ENCODE data around the gene PARVA.

Gene PARVA

DNA sequence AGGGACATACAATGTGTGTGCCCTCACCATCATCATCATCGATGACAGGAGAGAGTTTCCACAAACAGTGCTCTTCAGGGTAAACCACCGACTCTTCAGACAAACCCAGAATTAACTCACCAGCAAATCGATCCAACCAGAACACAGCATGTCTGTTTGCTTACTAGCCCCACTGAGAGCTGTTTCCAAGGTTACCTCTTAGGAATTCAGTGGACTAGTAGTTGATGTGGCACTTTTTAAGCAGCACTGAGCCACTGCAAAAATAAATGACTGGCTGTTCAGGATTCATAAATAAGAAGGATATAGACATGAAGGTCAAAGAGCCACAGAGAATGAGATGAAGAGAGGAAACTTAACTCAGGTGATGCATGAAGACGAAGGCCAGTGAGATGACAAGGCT, 83.1 kb downstream of the PARVA start:
- no peak for DNase-seq

DNA sequence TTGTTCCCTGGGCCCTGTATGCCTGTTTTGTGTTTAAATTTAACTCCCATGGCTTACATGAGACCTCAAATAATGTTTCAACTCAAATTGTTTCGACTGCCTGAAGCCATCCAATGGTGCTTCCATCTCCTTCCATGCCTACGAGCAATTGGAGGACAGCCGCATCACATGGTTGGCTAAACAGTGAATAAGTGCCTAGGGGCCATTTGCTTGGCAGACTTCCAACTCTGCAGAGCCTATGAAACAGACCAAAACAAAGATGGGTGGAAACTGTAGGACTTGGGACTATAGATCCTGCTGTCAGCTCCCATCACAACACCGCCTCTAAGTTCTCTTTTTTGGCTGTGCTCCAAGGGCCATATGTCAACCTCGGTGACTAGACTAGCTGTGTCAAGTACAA, 84.1 kb downstream of the PARVA start:
- DNase-seq, result no peak

DNA sequence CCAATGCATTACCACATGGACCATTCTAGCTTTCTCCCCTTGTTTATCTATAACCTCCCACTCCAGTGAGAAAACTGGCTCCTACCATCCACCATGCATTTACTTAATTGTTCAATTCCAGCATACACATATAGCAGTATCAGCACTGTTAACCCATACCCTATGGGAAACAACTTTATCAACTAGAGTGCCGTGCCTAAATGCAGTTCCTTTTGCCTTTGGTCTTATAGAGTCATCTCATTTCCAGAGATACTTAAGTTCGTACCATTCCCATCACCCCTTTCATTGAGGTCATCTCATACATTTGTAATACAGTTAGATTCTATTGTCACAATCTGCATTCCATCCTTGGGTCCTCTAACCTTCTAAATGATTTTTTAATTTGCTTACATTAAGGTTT, 86.9 kb downstream of the PARVA start:
- DNase-seq, result no peak

DNA sequence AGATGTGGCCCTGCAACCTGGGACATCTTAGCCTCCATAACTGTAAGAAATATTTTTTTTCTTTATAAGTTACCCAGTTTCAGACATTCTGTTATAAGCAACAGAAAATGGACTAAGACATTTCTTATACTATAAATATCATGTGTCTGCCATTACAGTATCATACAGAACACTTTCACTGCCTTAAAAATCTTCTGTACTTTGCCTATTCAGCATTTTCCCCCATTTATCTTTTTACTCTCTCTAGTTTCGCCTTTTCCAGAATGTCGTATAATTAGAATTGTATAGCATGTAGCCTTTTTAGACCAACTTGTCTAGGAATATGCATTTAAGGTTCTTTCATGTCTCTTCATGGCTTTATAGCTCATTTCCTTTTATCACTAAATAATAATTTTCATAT, 88.0 kb downstream of the PARVA start:
- DNase-seq, result no peak

DNA sequence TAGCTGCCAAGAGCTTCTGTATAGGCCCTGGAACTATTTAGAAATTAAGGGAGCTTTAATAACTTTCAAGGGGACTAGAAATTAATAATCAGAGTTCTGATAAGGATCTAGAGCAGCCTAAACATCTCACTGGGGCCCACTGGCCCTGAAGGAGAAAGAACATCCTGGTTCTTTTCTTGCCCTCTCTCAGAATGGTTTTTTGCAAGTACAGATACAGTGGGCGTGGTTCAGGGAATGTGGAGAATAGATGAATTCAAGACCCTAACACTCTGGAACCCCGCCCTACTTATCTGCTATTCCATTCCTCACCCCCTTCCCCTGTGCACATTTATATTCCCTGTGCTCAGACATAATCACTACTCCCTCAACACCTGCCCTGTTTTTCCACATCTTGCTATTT, 90.2 kb downstream of the PARVA start:
- no peak for DNase-seq

DNA sequence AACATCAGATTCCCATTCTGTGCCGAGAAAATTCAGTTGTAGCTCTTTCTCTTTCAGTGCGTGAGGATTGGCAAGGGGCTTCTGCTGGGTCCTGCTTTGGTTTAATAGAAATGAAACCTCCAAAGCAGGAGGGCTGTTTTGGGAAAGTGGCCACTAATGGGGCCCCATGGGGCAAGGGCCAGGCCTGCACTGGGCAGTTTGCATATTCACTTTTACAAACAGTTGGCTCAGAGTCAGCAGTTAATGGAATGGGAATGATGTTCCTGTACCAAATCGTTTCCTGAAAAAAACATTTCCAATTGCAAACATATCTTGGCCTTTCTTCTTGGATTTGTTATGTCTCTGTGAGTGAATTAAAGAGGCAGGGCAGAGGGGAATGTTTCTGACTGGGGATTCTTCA, 92.1 kb downstream of the PARVA start:
- no peak for DNase-seq

DNA sequence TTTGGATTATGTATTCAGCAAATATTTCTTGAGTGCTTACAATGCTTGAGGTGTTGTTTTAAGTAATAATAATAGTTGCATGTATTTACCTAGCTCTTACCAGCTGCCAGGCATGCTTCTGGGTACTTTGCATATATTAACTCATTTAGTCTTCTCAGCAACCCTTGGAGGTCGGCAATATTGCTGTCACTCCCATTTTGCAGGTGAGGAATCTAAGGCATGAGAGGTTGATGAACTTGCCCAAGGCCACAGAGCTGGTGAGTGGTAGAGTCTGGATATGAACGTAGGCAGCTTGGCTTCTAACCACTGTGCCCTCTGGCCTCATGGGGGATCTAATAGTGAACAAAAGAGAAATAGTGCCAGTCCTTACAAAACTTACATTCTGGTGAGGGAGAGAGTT, 92.9 kb downstream of the PARVA start:
- no peak for DNase-seq

DNA sequence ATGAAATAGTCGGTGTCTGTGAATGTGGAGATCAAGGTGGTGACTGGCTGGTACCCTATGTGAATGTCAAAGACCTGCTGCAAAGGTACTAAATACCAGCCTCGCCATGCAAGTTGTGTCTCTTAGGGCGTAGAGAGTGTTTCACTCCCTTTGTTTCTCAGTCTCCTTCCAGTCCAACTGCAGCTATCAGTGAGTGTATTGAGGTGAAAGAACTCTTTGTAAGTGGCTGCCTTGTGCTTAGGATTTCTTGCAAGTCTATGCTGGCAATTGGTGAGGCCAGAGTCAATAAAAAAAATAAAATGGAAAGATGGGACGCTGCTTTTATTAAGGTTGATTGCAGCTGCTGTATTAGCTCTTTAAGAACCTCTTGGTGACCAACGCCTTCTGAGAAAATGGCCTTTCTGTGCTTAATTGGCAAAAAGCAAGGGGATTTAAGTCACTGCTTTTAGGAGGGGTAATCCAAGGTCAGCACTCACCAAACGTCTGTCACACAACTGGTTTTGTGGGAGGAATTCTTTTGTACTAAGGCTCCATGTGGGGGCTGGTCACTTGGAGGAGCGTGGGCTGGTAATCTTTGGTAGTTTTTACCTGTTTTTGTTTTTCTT, 95.1 kb downstream of the PARVA start:
- no peak for DNase-seq

DNA sequence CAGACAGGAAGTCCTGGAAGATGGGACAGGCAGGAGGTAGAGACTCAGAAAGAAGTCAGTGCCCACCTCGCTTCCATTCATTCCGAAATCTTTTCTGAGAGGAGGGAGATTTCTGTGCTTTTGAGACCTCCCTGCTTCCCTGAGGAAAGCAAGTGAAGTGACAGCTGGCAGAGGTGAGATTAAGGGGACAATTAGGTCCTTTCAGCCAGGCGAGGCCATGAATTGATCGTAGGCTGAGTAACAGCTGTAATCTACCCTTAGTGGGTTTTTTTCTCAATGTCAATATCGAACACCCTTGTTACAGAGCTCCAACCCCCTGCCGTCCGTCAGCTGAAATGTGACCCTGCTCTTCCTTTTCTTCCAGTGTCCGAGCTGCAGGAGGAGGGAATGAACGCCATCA, 96.0 kb downstream of the PARVA start:
- DNase-seq, result no peak

DNA sequence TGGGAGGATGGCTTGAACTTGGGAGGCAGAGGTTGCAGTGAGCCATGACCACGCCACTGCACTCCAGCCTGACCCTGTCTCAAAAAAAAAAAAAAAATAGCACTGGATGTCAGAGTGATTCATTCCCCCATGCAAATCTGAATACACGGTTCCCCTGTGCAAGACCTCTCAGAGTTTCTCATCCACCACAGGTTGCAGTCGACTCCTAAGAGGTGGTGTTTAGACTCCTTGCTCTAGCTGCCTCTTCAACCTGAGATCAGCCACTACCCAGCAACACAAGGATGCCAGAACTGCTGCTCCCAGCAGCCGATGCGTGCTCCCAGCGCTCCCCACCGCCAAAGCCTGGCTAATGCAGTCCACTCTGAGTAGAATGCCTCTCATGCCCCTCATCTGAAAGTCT, 97.5 kb downstream of the PARVA start:
- DNase-seq, result no peak

DNA sequence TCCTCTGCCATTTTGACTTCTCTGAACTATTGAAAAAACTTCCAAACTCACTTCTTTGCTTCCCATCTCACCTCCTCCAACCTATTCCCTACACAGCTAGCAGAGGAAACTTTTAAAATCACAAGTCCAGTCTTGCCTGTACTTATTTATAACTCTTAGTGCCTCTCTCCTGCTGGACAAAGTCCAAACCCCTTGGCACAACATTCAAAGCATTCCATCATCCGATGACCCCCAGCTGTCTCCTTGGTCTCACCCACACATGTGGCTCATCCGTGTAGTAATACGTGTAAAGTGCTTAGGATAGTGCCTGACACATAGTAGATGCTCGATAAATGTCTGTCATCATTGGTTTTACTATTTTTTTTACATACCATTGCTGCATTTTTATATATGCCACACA, 101.4 kb downstream of the PARVA start:
- DNase-seq, result no peak

DNA sequence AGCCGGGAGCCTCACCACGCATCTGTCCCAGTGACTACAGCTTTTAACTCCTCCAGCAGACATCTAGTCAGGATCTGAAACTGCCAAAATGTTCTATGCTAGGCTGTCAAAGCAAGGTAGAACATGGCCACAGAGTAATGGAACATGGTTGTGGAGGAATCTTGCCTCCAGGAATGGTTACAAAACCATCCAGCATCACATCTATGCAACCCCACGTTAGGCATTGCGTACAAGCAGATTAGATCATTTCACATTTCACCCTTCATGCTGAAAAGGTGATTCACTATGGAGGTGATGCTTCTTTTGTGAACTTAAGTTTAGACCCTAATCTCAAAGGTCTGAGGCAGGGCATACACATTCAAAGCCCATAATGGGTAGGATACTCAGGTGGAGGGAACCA, 103.0 kb downstream of the PARVA start:
- no peak for DNase-seq

DNA sequence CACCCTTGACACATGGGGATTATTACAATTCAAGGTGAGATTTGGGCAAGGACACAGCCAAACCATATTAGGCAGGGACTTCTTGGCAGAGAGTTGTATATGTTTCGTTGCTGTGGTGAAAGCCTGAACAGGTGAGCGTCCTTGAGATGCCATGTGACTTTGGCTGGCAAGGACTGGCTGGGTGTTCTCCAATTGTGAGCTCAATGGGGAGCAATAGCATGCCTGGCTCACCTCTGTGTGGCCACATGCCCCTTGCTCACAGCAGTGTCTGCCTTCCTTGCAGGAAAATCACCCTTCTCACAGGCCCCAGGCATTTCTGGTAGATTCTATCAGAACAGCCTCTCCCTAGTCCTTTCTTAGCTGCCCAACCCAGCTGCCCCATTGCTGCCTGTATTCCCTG, 105.5 kb downstream of the PARVA start:
- no peak for DNase-seq

DNA sequence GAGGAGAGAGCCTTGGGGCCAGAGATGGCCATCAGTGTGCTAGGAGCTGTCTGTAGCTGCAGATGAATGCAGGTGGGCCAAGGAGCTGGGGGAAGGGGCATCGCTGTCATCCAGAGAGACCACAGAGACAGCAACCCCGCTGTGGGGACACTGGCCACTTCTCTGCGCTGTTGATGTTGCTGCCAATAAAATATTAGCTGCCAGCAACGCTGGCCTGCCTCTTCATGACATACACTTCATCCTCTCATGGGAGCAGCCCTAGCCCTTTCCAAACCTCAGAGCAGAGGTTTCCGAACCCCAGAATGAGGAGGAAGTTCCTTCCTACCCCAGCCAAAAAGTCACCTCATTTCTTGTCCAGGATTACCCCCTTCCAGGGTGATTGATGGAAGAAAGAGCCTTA, 106.2 kb downstream of the PARVA start:
- DNase-seq, result no peak

DNA sequence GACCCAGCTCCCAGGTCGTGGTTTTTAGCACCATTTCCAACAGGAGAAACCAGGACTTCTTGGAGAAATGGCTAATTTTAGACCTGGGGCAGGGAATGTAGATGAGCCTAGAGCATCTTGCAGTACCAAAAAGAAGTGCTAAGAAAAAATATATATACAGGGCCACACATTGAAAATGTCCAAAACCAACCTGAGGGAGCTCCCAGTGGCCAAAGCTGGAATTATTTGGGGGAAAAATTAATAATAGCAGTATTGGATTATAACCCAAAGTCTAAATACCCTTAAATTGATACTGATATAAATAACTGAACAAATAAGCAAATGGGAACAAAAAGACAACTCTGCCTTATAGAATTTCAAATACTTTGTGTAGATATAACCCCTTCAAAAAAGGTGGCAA, 108.0 kb downstream of the PARVA start:
- no peak for DNase-seq

DNA sequence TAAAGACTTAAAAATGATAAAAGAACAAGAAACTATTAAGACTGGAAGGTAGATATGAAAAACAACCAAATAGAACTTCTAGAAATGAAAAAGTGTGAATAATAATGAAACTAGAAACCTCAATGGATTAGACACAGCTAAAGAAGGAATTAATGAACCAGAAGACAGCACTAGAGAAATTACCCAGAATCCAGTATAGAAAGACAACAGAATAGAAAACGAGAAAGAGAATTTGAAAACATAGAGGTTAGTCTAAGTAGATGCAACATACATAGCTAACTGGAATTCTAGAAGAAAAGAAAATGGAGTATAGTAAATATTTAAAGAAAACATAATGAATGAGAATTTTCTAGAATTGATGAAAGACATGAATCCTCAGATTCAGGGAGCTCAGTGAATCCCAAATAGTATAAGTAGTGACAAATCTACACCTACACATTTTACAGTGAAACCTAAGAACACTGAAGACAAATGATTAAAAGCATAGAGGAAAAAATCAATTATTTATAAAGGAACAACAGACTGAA, 111.9 kb downstream of the PARVA start:
- no peak for DNase-seq

DNA sequence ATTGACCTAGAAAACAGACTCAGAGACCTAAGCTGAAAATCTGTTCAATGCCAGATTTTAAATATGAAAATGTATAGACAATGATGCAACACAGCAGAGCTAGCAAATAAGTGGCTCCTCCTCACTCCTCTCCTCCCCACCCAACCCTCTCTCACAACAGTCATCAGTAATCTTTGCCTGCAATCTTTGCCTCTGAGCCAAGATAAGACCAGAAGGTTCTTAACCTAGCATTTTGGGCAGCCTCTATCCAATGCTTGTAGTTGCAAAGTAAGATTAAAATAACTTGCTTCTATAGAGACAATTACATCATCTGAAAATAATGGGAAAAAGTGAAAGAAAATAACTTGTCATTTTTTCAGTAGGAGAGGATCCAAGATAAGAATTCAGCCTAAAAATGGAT, 117.3 kb downstream of the PARVA start:
- DNase-seq, result no peak

DNA sequence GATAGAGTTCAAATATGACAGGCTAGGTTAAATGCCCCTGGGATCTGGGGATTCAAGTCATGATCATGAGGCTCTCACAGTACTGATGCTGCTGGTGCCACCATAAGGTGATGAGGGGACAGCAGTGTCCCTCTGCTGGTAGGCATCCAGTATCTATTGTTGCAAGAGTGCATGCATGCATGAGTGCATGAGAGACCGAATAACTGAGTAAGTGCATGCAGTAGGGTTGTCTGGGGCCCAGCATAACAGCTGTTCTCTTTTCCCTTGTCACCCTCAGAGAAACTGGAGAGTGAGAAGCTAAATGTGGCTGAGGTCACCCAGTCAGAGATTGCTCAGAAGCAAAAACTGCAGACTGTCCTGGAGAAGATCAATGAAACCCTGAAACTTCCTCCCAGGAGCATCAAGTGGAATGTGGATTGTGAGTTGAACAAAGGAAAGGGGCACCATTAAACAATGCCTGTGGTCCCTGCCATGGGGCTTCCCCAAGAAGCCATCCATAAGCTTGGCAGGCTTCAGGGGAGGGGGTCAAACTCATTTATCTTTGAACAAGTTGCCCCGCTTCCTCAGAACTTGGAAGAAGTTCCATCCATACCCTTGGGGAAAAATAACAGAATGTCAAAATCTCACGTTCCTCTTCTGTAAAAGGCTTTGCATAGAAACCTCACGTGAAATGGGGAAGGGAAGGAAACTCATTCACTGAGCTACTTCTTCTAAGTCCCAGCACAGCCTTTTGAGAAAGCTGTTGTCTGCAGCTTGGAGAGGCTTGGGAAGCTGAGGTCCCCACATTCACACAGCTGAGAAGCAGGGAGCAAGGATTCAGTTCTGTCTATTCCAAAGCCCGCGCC, 119.0 kb downstream of the PARVA start:
- DNase-seq, result no peak

DNA sequence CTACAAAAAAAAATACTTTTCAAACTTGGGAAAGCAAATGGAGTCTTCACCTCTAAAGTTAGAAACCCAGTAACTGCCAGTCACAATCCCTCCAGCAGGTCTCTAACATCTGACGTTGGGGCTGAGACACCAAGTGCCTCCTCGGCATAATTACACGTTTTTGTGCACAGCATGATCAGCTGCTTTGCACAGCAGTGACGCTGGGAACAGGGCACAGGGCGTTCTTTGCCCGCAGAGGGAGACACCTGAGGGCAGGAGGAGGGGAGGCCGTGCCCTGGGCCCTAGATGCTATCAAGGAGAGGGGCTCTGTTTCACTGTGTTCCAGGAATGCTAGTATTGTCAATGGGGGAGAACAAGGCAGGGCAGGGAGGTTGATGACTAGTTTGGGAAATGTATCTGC, 120.1 kb downstream of the PARVA start:
- DNase-seq, result no peak

DNA sequence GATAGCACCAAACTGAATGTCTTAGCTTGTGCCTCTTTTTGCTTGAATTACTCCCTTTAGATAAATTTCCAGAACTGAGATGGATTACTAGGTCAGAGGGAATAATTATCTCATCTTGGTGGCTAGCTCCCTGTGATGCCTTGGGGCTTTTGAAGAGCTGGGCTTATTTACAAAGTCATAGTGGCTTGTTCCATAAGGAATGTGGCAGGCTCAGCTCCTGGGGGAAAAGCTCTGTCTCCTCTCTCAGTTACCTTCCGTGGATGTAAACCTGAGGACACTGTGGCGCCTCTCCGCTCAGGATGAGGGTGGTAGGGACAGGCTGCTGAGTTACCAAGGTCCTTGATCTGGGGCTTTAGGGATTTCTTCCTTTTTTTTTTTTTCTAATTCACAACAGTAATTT, 121.7 kb downstream of the PARVA start:
- DNase-seq, result no peak

DNA sequence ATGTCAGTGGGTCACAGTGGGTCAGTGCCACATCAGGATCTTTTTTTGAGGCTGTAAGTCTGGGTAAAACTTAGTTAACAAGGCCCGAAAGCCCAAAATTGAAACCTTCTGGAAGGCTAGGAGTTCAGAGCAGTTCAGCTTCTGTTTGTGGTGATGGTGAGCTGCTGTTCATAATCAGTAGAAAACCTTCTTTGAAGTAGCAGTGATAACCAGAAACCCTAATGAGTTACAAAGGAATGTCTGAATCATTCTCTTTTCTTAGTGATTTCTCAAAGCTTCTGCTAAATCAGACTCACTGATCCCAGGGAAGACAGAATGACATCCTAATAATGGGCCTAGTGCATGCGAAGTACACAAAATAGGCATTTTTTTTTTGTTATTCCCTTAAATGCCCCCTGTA, 124.7 kb downstream of the PARVA start:
- no peak for DNase-seq

DNA sequence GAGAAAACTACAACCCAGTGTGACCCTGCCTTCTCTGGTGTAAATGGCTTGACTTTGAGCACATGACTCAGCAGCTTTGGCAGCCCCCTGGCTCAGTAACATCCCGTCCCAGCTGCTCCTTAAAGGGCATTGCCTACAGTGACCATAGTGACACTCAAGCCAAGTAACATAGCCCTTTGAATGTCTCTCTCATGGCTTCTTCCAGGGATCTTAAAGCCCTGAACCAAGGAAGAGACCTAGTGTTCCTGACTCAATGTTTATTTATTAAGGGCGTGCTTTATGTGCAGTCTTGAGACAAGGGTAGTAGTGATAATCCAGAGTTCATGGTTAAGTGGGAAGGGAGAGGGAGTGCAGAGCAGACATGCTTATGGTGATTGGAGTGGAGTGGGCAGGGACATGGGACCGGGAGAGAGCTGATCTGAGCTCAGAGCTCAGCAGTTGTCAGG, 125.7 kb downstream of the PARVA start:
- DNase-seq, result no peak

DNA sequence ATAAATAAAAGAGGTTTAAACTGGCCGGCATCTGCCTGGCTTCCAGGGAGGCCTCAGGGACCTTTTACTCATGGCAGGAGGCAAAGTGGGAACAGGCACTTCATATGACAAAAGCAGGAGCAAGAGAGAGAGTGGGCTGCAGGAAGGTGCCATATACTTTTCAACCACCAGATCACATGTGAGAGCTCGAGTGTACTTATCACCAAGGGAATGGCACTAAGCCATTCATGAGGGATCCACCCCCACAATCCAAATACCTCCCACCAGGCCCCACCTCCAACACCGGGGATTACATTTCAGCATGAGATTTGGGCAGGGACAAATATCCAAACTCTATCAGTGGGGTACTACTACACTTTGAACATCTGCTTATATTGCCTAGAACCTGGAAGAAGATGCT, 126.5 kb downstream of the PARVA start:
- DNase-seq, result no peak

DNA sequence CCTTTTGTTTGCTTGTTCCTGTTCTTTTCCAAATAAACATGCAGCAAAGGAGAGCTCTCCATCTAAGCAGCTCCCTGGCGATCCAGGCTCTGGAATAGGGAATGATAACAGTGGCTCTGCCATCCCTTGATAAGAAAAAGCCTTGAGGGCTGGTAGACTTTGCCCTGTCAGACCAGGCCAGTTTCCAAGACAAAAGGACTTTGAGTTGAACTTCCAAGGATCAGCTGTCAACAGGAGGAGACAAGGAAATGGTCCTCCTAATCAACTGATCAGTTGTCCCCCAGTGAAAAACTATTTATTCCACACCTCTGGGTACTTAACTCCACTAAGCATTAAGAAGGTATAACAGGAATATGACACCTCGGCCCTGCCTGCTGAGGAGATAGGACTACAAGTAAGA, 127.8 kb downstream of the PARVA start:
- no peak for DNase-seq
